GM23338 (cell line): ENCODE measurements around the gene PHF13.
"Not testable (repeated sequence)": the region's sequence is repeated elsewhere in the genome, so short reads cannot be mapped to it uniquely, and the experiment has no call there.

Source experiments
- CREB1 ChIP-seq: fragments of 250-450 bp; sonication (Bioruptor Pico); IDR thresholded peaks from 2 replicates; pipeline ENCODE4 v1.5.0; 2020; ENCODE audit warnings: low read depth, mild to moderate bottlenecking, moderate library complexity
- CTCF ChIP-seq, 2 experiments: fragments of 200-600 bp in 1 of 2; sonication (generic) in 1 of 2; conservative IDR thresholded peaks; 2 replicates each; pipeline versions ENCODE4 v1.5.1 to v1.6.1; 2016 to 2017; ENCODE audit warnings: antibody characterized with exemption in 2 of 2, low read depth in 2 of 2, mild to moderate bottlenecking in 2 of 2, moderate library complexity in 1 of 2
- EZH2 ChIP-seq: fragments of 200-600 bp; sonication (generic); IDR thresholded peaks from one replicate; pipeline ENCODE4 v1.8.0; 2017; ENCODE audit warnings: antibody characterized with exemption, mild to moderate bottlenecking, low read depth; ENCODE audit not compliant: unreplicated experiment
- EZH2phosphoT487 ChIP-seq: fragments of 200-600 bp; sonication (generic); IDR thresholded peaks from one replicate; pipeline ENCODE4 v1.8.1; 2018; ENCODE audit warnings: antibody characterized with exemption; ENCODE audit not compliant: unreplicated experiment
- JUNB ChIP-seq: IDR thresholded peaks from one replicate; pipeline ENCODE4 v1.6.1; 2016; ENCODE audit warnings: antibody characterized with exemption; ENCODE audit not compliant: unreplicated experiment
- NANOG ChIP-seq: IDR thresholded peaks from 2 replicates; pipeline ENCODE4 v1.6.1; 2016; ENCODE audit warnings: antibody characterized with exemption, borderline replicate concordance
- POLR2AphosphoS5 ChIP-seq: IDR thresholded peaks from 2 replicates; pipeline ENCODE4 v1.6.1; 2016; ENCODE audit warnings: antibody characterized with exemption, low read depth
- REST ChIP-seq: IDR thresholded peaks from one replicate; pipeline ENCODE4 v1.6.1; 2018; ENCODE audit warnings: antibody characterized with exemption; ENCODE audit not compliant: unreplicated experiment
- ZNF114 ChIP-seq: fragments of 250-450 bp; sonication (Bioruptor Pico); IDR thresholded peaks from 2 replicates; pipeline ENCODE4 v1.5.0; 2020; ENCODE audit warnings: mild to moderate bottlenecking, moderate library complexity
- ZNF331 ChIP-seq: fragments of 250-450 bp; sonication (Bioruptor Pico); IDR thresholded peaks from 2 replicates; pipeline ENCODE4 v1.5.0; 2020; ENCODE audit warnings: low read depth, mild to moderate bottlenecking, moderate library complexity
- TF ChIP-seq, protein P1 (sequence below): IDR thresholded peaks from 2 replicates; pipeline ENCODE4 v1.6.1; 2016; ENCODE audit warnings: antibody characterized with exemption

GRCh38 chr1:6636778-6637177, 23.2 kb downstream of the PHF13 start:
- not testable (repeated sequence) for TF ChIP-seq CTCF (conservative IDR thresholded peaks at IDR 0.05; ENCODE audit: low read depth in 2 of 2); EZH2; ZNF331; REST; JUNB; POLR2AphosphoS5; EZH2phosphoT487; ZNF114; CREB1 (CRISPR knock-in tag); NANOG
- TF ChIP-seq, protein P1, sequence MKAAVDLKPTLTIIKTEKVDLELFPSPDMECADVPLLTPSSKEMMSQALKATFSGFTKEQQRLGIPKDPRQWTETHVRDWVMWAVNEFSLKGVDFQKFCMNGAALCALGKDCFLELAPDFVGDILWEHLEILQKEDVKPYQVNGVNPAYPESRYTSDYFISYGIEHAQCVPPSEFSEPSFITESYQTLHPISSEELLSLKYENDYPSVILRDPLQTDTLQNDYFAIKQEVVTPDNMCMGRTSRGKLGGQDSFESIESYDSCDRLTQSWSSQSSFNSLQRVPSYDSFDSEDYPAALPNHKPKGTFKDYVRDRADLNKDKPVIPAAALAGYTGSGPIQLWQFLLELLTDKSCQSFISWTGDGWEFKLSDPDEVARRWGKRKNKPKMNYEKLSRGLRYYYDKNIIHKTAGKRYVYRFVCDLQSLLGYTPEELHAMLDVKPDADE: not testable (repeated sequence)
